ENCODE results near the gene SLC10A7.

Gene SLC10A7

GRCh38 chr4:146490106-146490505, 31.6 kb downstream of the SLC10A7 start:
- no peak for DNase-seq

- no peak for DNase-seq
These were observed 33.1 kb downstream of the SLC10A7 start for GRCh38 chr4:146488495-146489174.

- no peak for DNase-seq
These were observed 35.2 kb downstream of the SLC10A7 start for GRCh38 chr4:146486565-146486964.

GRCh38 chr4:146485968-146486367, 35.8 kb downstream of the SLC10A7 start:
- DNase-seq, result no peak

GRCh38 chr4:146482788-146483187, 39.0 kb downstream of the SLC10A7 start:
- DNase-seq, result no peak

- no peak for DNase-seq
These were observed 40.5 kb downstream of the SLC10A7 start for GRCh38 chr4:146481246-146481645.

- DNase-seq, result no peak
These were observed 43.7 kb downstream of the SLC10A7 start for GRCh38 chr4:146478009-146478408.

GRCh38 chr4:146477054-146477453, 44.7 kb downstream of the SLC10A7 start:
- DNase-seq, result no peak

- no peak for DNase-seq
These were observed 49.3 kb downstream of the SLC10A7 start for GRCh38 chr4:146472404-146472803.

GRCh38 chr4:146470604-146471003, 51.1 kb downstream of the SLC10A7 start:
- DNase-seq, result no peak

GRCh38 chr4:146469022-146469421, 52.7 kb downstream of the SLC10A7 start:
- no peak for DNase-seq

GRCh38 chr4:146465628-146466027, 56.1 kb downstream of the SLC10A7 start:
- DNase-seq, result no peak

- DNase-seq, result no peak
These were observed 59.5 kb downstream of the SLC10A7 start for GRCh38 chr4:146462251-146462650.

GRCh38 chr4:146458594-146458993, 63.1 kb downstream of the SLC10A7 start:
- DNase-seq, result no peak

- no peak for DNase-seq
These were observed 65.1 kb downstream of the SLC10A7 start for GRCh38 chr4:146456681-146457080.

GRCh38 chr4:146453181-146453807, 68.4 kb downstream of the SLC10A7 start:
- no peak for DNase-seq

- DNase-seq, result no peak
These were observed 71.2 kb downstream of the SLC10A7 start for GRCh38 chr4:146450524-146450923.

- DNase-seq, result no peak
These were observed 75.2 kb downstream of the SLC10A7 start for GRCh38 chr4:146446555-146446954.

GRCh38 chr4:146445198-146446150, 76.3 kb downstream of the SLC10A7 start:
- DNase-seq, result no peak

- DNase-seq, result no peak
These were observed 78.2 kb downstream of the SLC10A7 start for GRCh38 chr4:146443525-146443924.

GRCh38 chr4:146442801-146443200, 78.9 kb downstream of the SLC10A7 start:
- DNase-seq, result no peak

- no peak for DNase-seq
These were observed 81.7 kb downstream of the SLC10A7 start for GRCh38 chr4:146439999-146440398.

- DNase-seq, result no peak
These were observed 82.3 kb downstream of the SLC10A7 start for GRCh38 chr4:146439437-146439836.

- no peak for DNase-seq
These were observed 84.0 kb downstream of the SLC10A7 start for GRCh38 chr4:146437778-146438177.

Data from SHP77 (cell line).